ENCODE data around the gene GDF2.

The GDF2 gene

DNA sequence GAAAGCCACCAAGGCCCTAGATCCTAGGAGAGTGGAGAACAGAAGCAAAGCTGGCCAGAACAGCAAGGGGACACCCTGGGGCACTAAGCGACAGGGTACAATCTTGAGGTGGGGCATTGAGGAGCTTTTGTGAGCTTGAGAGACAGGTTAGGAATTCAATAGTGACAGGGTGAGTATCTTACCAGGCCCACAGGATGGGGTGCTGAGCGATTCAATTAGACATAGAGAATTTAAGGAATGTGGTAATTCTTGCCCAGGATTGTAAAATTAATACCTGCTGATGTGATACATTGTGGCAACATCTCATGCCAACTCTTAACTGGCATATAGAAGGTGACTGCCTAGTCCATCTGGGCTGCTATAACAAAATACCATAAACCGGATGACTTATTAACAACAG, 39.9 kb downstream of the GDF2 start:
- TF ChIP-seq, protein P1, sequence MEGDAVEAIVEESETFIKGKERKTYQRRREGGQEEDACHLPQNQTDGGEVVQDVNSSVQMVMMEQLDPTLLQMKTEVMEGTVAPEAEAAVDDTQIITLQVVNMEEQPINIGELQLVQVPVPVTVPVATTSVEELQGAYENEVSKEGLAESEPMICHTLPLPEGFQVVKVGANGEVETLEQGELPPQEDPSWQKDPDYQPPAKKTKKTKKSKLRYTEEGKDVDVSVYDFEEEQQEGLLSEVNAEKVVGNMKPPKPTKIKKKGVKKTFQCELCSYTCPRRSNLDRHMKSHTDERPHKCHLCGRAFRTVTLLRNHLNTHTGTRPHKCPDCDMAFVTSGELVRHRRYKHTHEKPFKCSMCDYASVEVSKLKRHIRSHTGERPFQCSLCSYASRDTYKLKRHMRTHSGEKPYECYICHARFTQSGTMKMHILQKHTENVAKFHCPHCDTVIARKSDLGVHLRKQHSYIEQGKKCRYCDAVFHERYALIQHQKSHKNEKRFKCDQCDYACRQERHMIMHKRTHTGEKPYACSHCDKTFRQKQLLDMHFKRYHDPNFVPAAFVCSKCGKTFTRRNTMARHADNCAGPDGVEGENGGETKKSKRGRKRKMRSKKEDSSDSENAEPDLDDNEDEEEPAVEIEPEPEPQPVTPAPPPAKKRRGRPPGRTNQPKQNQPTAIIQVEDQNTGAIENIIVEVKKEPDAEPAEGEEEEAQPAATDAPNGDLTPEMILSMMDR (IDR thresholded peaks at IDR 0.05; ENCODE audit: extremely low read depth, insufficient read depth, missing control alignments) = no peak
- no peak for DNase-seq (ENCODE audit: low spot score)

DNA sequence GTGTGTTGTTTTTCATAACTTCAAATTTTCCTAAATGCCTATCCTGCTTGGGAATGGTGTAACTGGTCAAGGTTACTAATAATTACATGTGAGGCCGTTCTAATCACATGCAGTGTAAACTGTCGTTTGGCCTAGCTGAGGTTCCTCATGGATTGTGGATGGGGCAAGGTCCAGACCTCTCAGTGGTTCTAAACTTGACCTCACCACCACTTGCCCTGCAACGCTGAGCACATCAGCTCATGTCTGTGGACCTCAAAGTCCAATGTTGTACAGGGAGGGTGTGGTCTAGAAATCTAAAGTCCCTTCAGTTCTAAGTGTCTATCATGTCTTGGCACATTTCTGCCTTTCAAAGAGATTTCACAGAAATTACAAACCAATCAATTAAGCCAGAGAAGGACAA, 41.5 kb downstream of the GDF2 start:
- in situ Hi-C loops (cut with MboI; ENCODE audit: low pct_unique_long_range_greater_than_20kb, low sequenced_read_pairs, unreplicated experiment) = no loop called here
- TF ChIP-seq, protein P1 (IDR thresholded peaks at IDR 0.05; ENCODE audit: extremely low read depth, insufficient read depth, missing control alignments) = no peak
- no peak for DNase-seq (ENCODE audit: low spot score)

More for the DNA sequence above, 39.9 kb downstream of the GDF2 start:
- in situ Hi-C loops (cut with MboI; ENCODE audit: low pct_unique_long_range_greater_than_20kb, low sequenced_read_pairs, unreplicated experiment) = no loop called here

DNA sequence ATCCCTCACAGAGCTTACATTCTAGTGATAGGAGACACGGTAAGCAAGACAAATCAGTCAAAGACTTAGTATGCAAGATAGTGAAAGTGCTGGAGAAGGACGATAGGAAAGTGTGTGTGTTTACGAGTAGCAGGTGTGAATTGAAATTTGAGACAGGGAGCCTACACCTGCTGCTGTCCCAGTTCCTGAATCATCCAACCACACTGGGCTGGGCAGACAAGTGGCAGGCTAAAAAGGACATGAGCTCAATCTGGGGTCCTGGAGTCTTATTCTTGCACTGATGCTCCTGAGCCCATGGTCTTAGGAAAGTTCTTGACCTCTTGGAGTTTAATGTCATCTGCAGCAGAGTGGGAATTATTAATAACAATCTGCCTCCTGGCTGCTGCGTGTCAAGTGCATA, 42.1 kb downstream of the GDF2 start:
- no peak for DNase-seq (ENCODE audit: low spot score)
- in situ Hi-C loops (cut with MboI; ENCODE audit: low pct_unique_long_range_greater_than_20kb, low sequenced_read_pairs, unreplicated experiment) = no loop called here
- TF ChIP-seq, protein P1 (IDR thresholded peaks at IDR 0.05; ENCODE audit: extremely low read depth, insufficient read depth, missing control alignments) = no peak

DNA sequence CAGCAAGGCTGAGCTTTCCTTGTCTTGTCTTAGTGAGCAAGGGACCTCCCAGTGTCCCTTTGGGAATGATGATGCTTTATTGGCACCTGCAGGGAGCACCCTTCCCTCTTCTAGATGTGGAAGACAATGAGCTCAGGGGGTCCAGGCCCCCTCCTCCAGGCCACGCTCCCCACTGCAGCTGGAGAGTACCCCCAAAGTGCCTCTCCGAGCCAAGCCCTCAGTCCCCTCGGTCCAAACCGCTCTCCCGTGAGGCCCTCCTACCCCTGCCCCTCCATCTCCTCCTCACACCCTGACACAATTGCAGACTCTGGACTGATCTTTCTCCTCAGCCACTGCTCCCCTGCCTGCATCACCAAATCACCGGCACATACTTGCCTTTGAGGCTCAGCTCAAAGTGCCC, 42.7 kb downstream of the GDF2 start:
- in situ Hi-C loops (cut with MboI; ENCODE audit: low pct_unique_long_range_greater_than_20kb, low sequenced_read_pairs, unreplicated experiment) = no loop called here
- TF ChIP-seq, protein P1 (IDR thresholded peaks at IDR 0.05; ENCODE audit: extremely low read depth, insufficient read depth, missing control alignments) = no peak
- no peak for DNase-seq (ENCODE audit: low spot score)

DNA sequence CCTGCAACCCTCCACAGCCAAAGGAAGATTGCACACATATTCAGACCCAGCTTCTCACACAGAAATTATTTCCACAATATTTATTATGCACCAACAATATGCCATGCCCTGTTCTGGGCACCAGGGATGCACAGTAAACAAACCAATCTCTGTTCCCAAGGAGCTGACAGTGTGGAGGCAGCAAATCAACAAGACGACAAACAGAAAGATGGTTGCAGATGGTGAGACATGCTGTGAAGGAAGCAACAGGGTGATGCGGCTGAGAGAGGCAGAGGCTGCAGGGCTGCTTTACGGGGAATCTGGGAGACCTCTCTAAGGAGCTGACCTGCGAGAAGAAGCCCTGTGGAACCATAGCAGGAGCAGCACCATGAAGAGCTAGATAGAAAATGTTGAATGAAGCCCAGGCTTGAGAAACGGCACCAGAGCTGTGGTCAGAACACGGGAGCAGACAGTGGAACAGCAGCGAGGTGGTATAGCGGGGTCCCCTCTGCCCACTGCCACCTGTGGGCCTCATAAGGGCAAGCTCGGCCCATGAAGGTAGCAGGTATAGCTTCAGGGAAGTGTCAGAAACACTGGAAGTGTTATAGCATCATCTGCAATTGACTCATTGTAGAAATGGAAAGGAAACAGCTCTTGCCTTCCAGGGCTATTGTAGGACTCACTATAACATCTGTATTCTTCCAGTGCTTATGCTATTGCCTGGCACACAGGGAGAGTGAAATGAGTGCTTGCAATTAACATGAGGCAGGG, 43.4 kb downstream of the GDF2 start:
- TF ChIP-seq, protein P1 (IDR thresholded peaks at IDR 0.05; ENCODE audit: extremely low read depth, insufficient read depth, missing control alignments) = no peak
- in situ Hi-C loops (cut with MboI; ENCODE audit: low pct_unique_long_range_greater_than_20kb, low sequenced_read_pairs, unreplicated experiment) = no loop called here
- DNase-seq (ENCODE audit: low spot score) = no peak

DNA sequence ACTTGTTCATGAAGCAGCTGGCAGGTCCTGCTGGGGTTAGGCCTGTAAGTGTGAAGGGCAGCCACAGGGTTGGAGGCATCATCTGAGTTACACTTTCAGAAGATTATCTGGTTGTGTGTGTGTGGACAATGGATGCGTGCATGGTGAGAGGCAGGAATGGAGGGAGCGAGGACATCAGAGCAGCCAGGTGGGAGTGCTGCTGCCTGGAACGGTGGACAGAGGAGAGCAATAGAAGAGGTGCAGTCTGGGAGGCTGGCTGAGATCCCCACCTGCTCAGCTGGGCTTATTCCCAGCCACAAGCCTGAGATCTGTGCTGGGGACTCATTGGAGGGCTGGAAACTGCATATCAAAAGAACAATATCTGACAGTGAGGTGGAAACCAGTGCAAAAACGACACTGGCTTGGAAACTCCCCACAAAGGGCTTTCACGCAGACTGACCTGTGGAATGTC, 44.0 kb downstream of the GDF2 start:
- DNase-seq (ENCODE audit: low spot score) = no peak
- TF ChIP-seq, protein P1 (IDR thresholded peaks at IDR 0.05; ENCODE audit: extremely low read depth, insufficient read depth, missing control alignments) = no peak
- in situ Hi-C loops (cut with MboI; ENCODE audit: low pct_unique_long_range_greater_than_20kb, low sequenced_read_pairs, unreplicated experiment) = no loop called here
